CD4-positive, alpha-beta memory T cell (primary cell): ENCODE measurements around the gene C16orf90. TPM values are rescaled to one million over a fixed set of nuclear protein-coding genes. Genes with fewer than 3 reads are reported as not detected.
"Not testable (repeated sequence)": the region's sequence is repeated elsewhere in the genome, so short reads cannot be mapped to it uniquely, and the experiment has no call there.

Source experiments
- CTCF ChIA-PET: fragments of 350-600 bp; sonication (Branson Sonifier 250); formaldehyde crosslinking; loops from one replicate; lab custom pipeline; 2021; ENCODE audit warnings: inconsistent platforms; ENCODE audit not compliant: partially characterized antibody; lab: Charles Lee
- POLR2A ChIA-PET: fragments of 350-600 bp; sonication (Branson Sonifier 250); formaldehyde crosslinking; loops from one replicate; lab custom pipeline; 2021; ENCODE audit not compliant: partially characterized antibody; lab: Charles Lee
- DNase-seq, 5 donors: peaks; one replicate each; pipeline versions ENCODE4 v3.0.0 to v3.0.0-alpha.2; 2020 to 2022; ENCODE audit warnings: mixed read lengths in 1 of 5
- H3K27ac ChIP-seq: one replicate; pipeline ENCODE4 v1.7.0; 2013; ENCODE audit warnings: low read depth, low read length
- H3K27me3 ChIP-seq: 2 replicates; pipeline ENCODE4 v1.7.0; 2013; ENCODE audit warnings: mild to moderate bottlenecking, low read length, moderate library complexity; ENCODE audit not compliant: insufficient read depth
- H3K36me3 ChIP-seq: 2 replicates; pipeline ENCODE4 v1.7.0; 2013; ENCODE audit warnings: mild to moderate bottlenecking, low read length, moderate library complexity; ENCODE audit not compliant: insufficient read depth
- H3K4me1 ChIP-seq: 2 replicates; pipeline ENCODE4 v1.7.0; 2013; ENCODE audit warnings: mild to moderate bottlenecking, low read length, moderate library complexity; ENCODE audit not compliant: insufficient read depth
- H3K4me3 ChIP-seq, 2 donors: one replicate each; pipeline ENCODE4 v1.7.0; 2013; ENCODE audit warnings: low read length in 2 of 2, mild to moderate bottlenecking in 1 of 2
- H3K9me3 ChIP-seq, 2 donors: one replicate each; pipeline ENCODE4 v1.7.0; 2013; ENCODE audit warnings: low read length in 2 of 2, control low read depth in 1 of 2; ENCODE audit not compliant: control insufficient read depth in 1 of 2
- H3K27ac Mint-ChIP-seq, 7 donors: one replicate each; pipeline ENCODE4 v1.8.0; 2020 to 2021; ENCODE audit warnings: mixed read lengths in 7 of 7, mild to moderate bottlenecking in 6 of 7, inconsistent platforms in 3 of 7, moderate library complexity in 3 of 7
- H3K27me3 Mint-ChIP-seq, 2 donors: one replicate each; pipeline ENCODE4 v1.8.0; 2020 to 2021; ENCODE audit warnings: mixed read lengths in 2 of 2
- H3K36me3 Mint-ChIP-seq, 2 donors: one replicate each; pipeline ENCODE4 v1.8.0; 2020 to 2021; ENCODE audit warnings: mixed read lengths in 2 of 2, inconsistent platforms in 1 of 2, mild to moderate bottlenecking in 1 of 2
- H3K4me1 Mint-ChIP-seq, 4 donors: one replicate each; pipeline ENCODE4 v1.8.0; 2020 to 2021; ENCODE audit warnings: mixed read lengths in 4 of 4, mild to moderate bottlenecking in 1 of 4
- H3K4me3 Mint-ChIP-seq, 8 donors: one replicate each; pipeline ENCODE4 v1.8.0; 2020 to 2021; ENCODE audit warnings: mixed read lengths in 8 of 8, mild to moderate bottlenecking in 7 of 8, moderate library complexity in 6 of 8, inconsistent platforms in 3 of 8
- H3K9me3 Mint-ChIP-seq, 8 donors: one replicate each; pipeline ENCODE4 v1.8.0; 2020 to 2021; ENCODE audit warnings: mixed read lengths in 8 of 8, mild to moderate bottlenecking in 5 of 8, inconsistent platforms in 3 of 8, moderate library complexity in 1 of 8
- intact Hi-C: fragments of 100-400 bp; cut with micrococcal nuclease; formaldehyde crosslinking; loops from one replicate; pipeline ENCODE4 v1.15.1; 2023
- polyA plus RNA-seq, 2 donors: library from polyadenylated mRNA; unstranded; fragments of 300-500 nt; fragmentation: Illumina TruSeq; gene quantifications; one replicate each; pipeline ENCODE4 v1.2.3, GENCODE V29; 2021
- total RNA-seq, 2 experiments: library from RNA; stranded (reverse); gene quantifications; one replicate each; pipeline ENCODE4 v1.2.3, GENCODE V29; 2021

C16orf90 gene
- total and polyA plus RNA-seq, 4 experiments from 2014 or later, result not detected

- Mint-ChIP-seq H3K36me3 (peaks cover 14 to 43% of the 10 kb centered on the region in 2 donors), H3K9me3 (peaks cover 0 to 3% (median 0%) of the 10 kb centered on the region in 8 donors), H3K4me3 (no peak overlapping the region), H3K27me3 (no peaks in the 10 kb centered on the region), H3K27ac (peak overlapping the region; percentile 42 to 90 (median 72)), H3K4me1 (peaks cover 2 to 14% (median 5%) of the 10 kb centered on the region in 4 donors)
- Histone ChIP-seq H3K36me3 (peaks cover 11% of the 10 kb centered on the region), H3K27me3 (no peaks in the 10 kb centered on the region), H3K4me3 (no peak overlapping the region), H3K27ac (no peak overlapping the region), H3K4me1 (no peaks in the 10 kb centered on the region), H3K9me3 (no peaks in the 10 kb centered on the region)
- no peak for DNase-seq
- CTCF ChIA-PET, result interaction anchor here (1.1 kb wide), 1 partner anchor 27 kb away, joined by 3 read pairs; no protein-coding TSS in a partner anchor
- intact Hi-C loops, result no loop called here
- POLR2A ChIA-PET, result interaction anchor here (1.3 kb wide), 1 partner anchor 10 kb away, joined by 3 read pairs; no protein-coding TSS in a partner anchor
These were observed 38.8 kb upstream of the C16orf90 start for GRCh38 chr16:3534126-3534525.

GRCh38 chr16:3532741-3533140, 37.5 kb upstream of the C16orf90 start:
- H3K9me3 Mint-ChIP-seq, result peaks cover 0 to 3% (median 0%) of the 10 kb centered on the region in 8 donors
- no peak for DNase-seq
- POLR2A ChIA-PET, result interaction anchor here (1.0 kb wide), 1 partner anchor 42 kb away, joined by 3 read pairs; no protein-coding TSS in a partner anchor
- no peak overlapping the region for H3K4me3 Mint-ChIP-seq
- CTCF ChIA-PET, result interaction anchor here (1.0 kb wide), 1 partner anchor 32 kb away, joined by 3 read pairs; the partner anchor contains the start of gene CLUAP1
- peak overlapping the region in 3 of 7 donors; percentile 24 to 68 (median 42) for H3K27ac Mint-ChIP-seq
- intact Hi-C loops, result no loop called here
- no peaks in the 10 kb centered on the region for H3K9me3 ChIP-seq
- no peaks in the 10 kb centered on the region for H3K27me3 Mint-ChIP-seq
- peaks cover 11% of the 10 kb centered on the region for H3K36me3 ChIP-seq
- H3K4me1 ChIP-seq, result no peaks in the 10 kb centered on the region
- H3K4me1 Mint-ChIP-seq, result peaks cover 6 to 22% (median 11%) of the 10 kb centered on the region in 4 donors
- no peak overlapping the region for H3K4me3 ChIP-seq
- no peak overlapping the region for H3K27ac ChIP-seq
- peaks cover 22 to 50% of the 10 kb centered on the region in 2 donors for H3K36me3 Mint-ChIP-seq
- H3K27me3 ChIP-seq, result no peaks in the 10 kb centered on the region

- no peak for DNase-seq
- Histone ChIP-seq H3K4me3 (no peak overlapping the region), H3K36me3 (peaks cover 11% of the 10 kb centered on the region), H3K27ac (no peak overlapping the region), H3K9me3 (no peaks in the 10 kb centered on the region), H3K4me1 (no peaks in the 10 kb centered on the region), H3K27me3 (no peaks in the 10 kb centered on the region)
- CTCF ChIA-PET, result no interaction called here
- Mint-ChIP-seq H3K27me3 (no peaks in the 10 kb centered on the region), H3K4me1 (peaks cover 8 to 30% (median 15%) of the 10 kb centered on the region in 4 donors), H3K27ac (peak overlapping the region in 1 of 7 donors; percentile 43), H3K36me3 (peaks cover 20 to 51% of the 10 kb centered on the region in 2 donors), H3K4me3 (no peak overlapping the region), H3K9me3 (no peaks in the 10 kb centered on the region)
- intact Hi-C loops, result no loop called here
- POLR2A ChIA-PET, result no interaction called here
These were observed 35.2 kb upstream of the C16orf90 start for GRCh38 chr16:3530371-3530914.

GRCh38 chr16:3529175-3529574, 33.9 kb upstream of the C16orf90 start:
- Histone ChIP-seq H3K36me3 (peaks cover 11% of the 10 kb centered on the region), H3K4me1 (no peaks in the 10 kb centered on the region), H3K27ac (no peak overlapping the region), H3K27me3 (no peaks in the 10 kb centered on the region), H3K4me3 (no peak overlapping the region), H3K9me3 (no peaks in the 10 kb centered on the region)
- Mint-ChIP-seq H3K27me3 (no peaks in the 10 kb centered on the region), H3K36me3 (peaks cover 23 to 48% of the 10 kb centered on the region in 2 donors), H3K4me1 (peaks cover 8 to 28% (median 14%) of the 10 kb centered on the region in 4 donors), H3K9me3 (no peaks in the 10 kb centered on the region), H3K27ac (no peak overlapping the region), H3K4me3 (no peak overlapping the region)
- no peak for DNase-seq
- intact Hi-C loops, result no loop called here
- ChIA-PET POLR2A (no interaction called here), CTCF (no interaction called here)

GRCh38 chr16:3528406-3528805, 33.1 kb upstream of the C16orf90 start:
- ChIA-PET CTCF (no interaction called here), POLR2A (no interaction called here)
- Mint-ChIP-seq H3K27me3 (no peaks in the 10 kb centered on the region), H3K4me1 (peaks cover 8 to 23% (median 12%) of the 10 kb centered on the region in 4 donors), H3K36me3 (peaks cover 26 to 44% of the 10 kb centered on the region in 2 donors), H3K27ac (peak overlapping the region in 5 of 7 donors; percentile 8 to 90 (median 49)), H3K9me3 (no peaks in the 10 kb centered on the region), H3K4me3 (no peak overlapping the region)
- no peaks in the 10 kb centered on the region for H3K9me3 ChIP-seq
- intact Hi-C loops, result no loop called here
- H3K36me3 ChIP-seq, result peaks cover 18% of the 10 kb centered on the region
- no peaks in the 10 kb centered on the region for H3K4me1 ChIP-seq
- no peaks in the 10 kb centered on the region for H3K27me3 ChIP-seq
- no peak overlapping the region for H3K27ac ChIP-seq
- H3K4me3 ChIP-seq, result no peak overlapping the region
- no peak for DNase-seq

GRCh38 chr16:3527216-3527829, 32.0 kb upstream of the C16orf90 start:
- H3K4me3 Mint-ChIP-seq, H3K4me3 ChIP-seq, H3K27me3 Mint-ChIP-seq, H3K4me1 ChIP-seq, H3K9me3 ChIP-seq, H3K9me3 Mint-ChIP-seq, H3K27ac ChIP-seq, H3K27me3 ChIP-seq: not testable (repeated sequence)
- H3K36me3 ChIP-seq, result peaks cover 25% of the 10 kb centered on the region
- Mint-ChIP-seq H3K36me3 (peaks cover 37 to 45% of the 10 kb centered on the region in 2 donors), H3K27ac (peak overlapping the region in 1 of 7 donors; percentile 70), H3K4me1 (peaks cover 8 to 19% (median 12%) of the 10 kb centered on the region in 4 donors)
- ChIA-PET CTCF (interaction anchor here (1.0 to 1.8 kb wide), 6 partner anchors 10 to 110 kb away, joined by 3 to 9 read pairs (median 4); partner anchors contain the start of gene NLRC3), POLR2A (interaction anchor here (0.8 kb wide), 1 partner anchor 18 kb away, joined by 4 read pairs; no protein-coding TSS in a partner anchor)
- DNase-seq, result peak in 3 of 5 donors; percentile 13 to 32 (median 18)
- intact Hi-C loops, result loop anchor here (1.0 kb wide), 1 partner anchor 138 kb away; no protein-coding TSS in a partner anchor

- H3K4me3 Mint-ChIP-seq, result no peak overlapping the region
- H3K36me3 ChIP-seq, result peaks cover 25% of the 10 kb centered on the region
- H3K9me3 ChIP-seq, result no peaks in the 10 kb centered on the region
- no peak overlapping the region for H3K27ac ChIP-seq
- H3K36me3 Mint-ChIP-seq, result peaks cover 36 to 46% of the 10 kb centered on the region in 2 donors
- H3K4me3 ChIP-seq, result no peak overlapping the region
- no peaks in the 10 kb centered on the region for H3K9me3 Mint-ChIP-seq
- ChIA-PET CTCF (interaction anchor here (0.7 to 1.7 kb wide), 7 partner anchors 11 to 193 kb away, joined by 3 to 9 read pairs (median 3); partner anchors contain the start of gene SLX4), POLR2A (interaction anchor here (0.8 to 1.7 kb wide), 2 partner anchors 11 to 23 kb away, joined by 3 read pairs; no protein-coding TSS in a partner anchor)
- H3K4me1 Mint-ChIP-seq, result peaks cover 8 to 19% (median 12%) of the 10 kb centered on the region in 4 donors
- no peaks in the 10 kb centered on the region for H3K27me3 ChIP-seq
- intact Hi-C loops, result no loop called here
- H3K27me3 Mint-ChIP-seq, result no peaks in the 10 kb centered on the region
- no peaks in the 10 kb centered on the region for H3K4me1 ChIP-seq
- peak overlapping the region in 4 of 7 donors; percentile 3 to 61 (median 38) for H3K27ac Mint-ChIP-seq
- no peak for DNase-seq
These were observed 30.7 kb upstream of the C16orf90 start for GRCh38 chr16:3525951-3526350.
